ACC112 (cell line): ENCODE measurements around the gene SLC6A19.
"Not testable (repeated sequence)": the region's sequence is repeated elsewhere in the genome, so short reads cannot be mapped to it uniquely, and the experiment has no call there.

Experiments
- H2AFZ ChIP-seq: fragments of 200-600 bp; sonication (generic); one replicate; pipeline ENCODE4 v1.6.0; 2017; ENCODE audit warnings: antibody characterized with exemption, low read length; ENCODE audit not compliant: unreplicated experiment
- H3K27ac ChIP-seq: fragments of 200-600 bp; sonication (generic); 2 replicates; pipeline ENCODE4 v1.5.1; 2014; ENCODE audit warnings: low read depth, mild to moderate bottlenecking, antibody characterized with exemption, low read length, moderate library complexity
- H3K27me3 ChIP-seq: fragments of 200-600 bp; sonication (generic); 2 replicates; pipeline ENCODE4 v1.6.1; 2014; ENCODE audit warnings: mild to moderate bottlenecking, antibody characterized with exemption, low read length, moderate library complexity, mixed read lengths; ENCODE audit not compliant: insufficient read depth
- H3K36me3 ChIP-seq: fragments of 200-600 bp; sonication (generic); 2 replicates; pipeline ENCODE4 v1.6.1; 2016; ENCODE audit warnings: mild to moderate bottlenecking, antibody characterized with exemption, low read length, moderate library complexity, mixed read lengths; ENCODE audit not compliant: insufficient read depth
- H3K4me1 ChIP-seq: fragments of 200-600 bp; sonication (generic); one replicate; pipeline ENCODE4 v1.6.1; 2016; ENCODE audit warnings: low read length, mixed read lengths; ENCODE audit not compliant: insufficient read depth, unreplicated experiment, control insufficient read depth
- H3K4me3 ChIP-seq: fragments of 200-600 bp; sonication (generic); 2 replicates; pipeline ENCODE4 v1.5.1; 2014; ENCODE audit warnings: mild to moderate bottlenecking, low read depth, low read length
- H3K79me2 ChIP-seq: fragments of 200-600 bp; sonication (generic); one replicate; pipeline ENCODE4 v1.6.0; 2016; ENCODE audit warnings: low read length; ENCODE audit not compliant: control insufficient read depth, unreplicated experiment, insufficient read depth

SLC6A19 gene

DNA sequence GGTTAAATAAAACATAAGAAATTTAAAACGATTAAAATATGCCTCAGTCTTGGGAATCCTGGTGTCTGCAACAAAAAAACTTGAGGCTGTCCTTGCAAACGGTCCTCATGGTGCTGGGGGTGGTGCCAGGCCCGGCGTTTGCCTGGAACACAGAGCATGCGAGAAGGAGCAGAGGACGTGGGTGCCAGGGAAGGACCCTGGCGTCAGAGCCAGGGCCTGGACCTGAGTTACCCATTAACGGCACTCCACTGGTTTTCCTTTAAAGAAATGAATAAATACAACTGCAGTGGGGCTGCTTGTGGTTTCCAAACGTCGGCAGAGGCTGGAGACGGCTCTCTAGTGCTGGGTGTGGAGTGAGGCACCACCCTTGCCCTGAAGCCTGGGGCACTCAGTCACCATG lies 23.7 kb downstream of the SLC6A19 start, which contains the start of gene SLC6A18:
TSS of gene SLC6A18 (plus strand) at position 301 of the 400 bp plus-strand sequence. CDS start at position 398, 97 bp downstream.
- Histone ChIP-seq H3K36me3 (no peaks in the 10 kb centered on the region), H3K4me3 (no peak within 1 kb of the TSS), H3K79me2 (no peaks in the 10 kb centered on the region), H3K27me3 (peaks cover 26% of the 10 kb centered on the region; the same call in 1 of the 2 replicates), H3K27ac (no peak within 1 kb of the TSS), H3K4me1 (no peaks in the 10 kb centered on the region), H2AFZ (no peak within 1 kb of the TSS)

GRCh38 chr5:1226231-1226630 lies 24.8 kb downstream of the SLC6A19 start:
- H3K36me3 ChIP-seq: no peaks in the 10 kb centered on the region
- no peaks in the 10 kb centered on the region for H3K4me1 ChIP-seq
- no peak overlapping the region for H2AFZ ChIP-seq
- H3K27ac ChIP-seq: no peak overlapping the region
- no peaks in the 10 kb centered on the region for H3K79me2 ChIP-seq
- H3K27me3 ChIP-seq: peaks cover 26% of the 10 kb centered on the region; the same call in 1 of the 2 replicates
- H3K4me3 ChIP-seq: no peak overlapping the region

- Histone ChIP-seq H3K79me2 (no peaks in the 10 kb centered on the region), H3K27me3 (peaks cover 26% of the 10 kb centered on the region; the same call in 1 of the 2 replicates), H3K27ac (no peak overlapping the region), H3K4me1 (no peaks in the 10 kb centered on the region), H2AFZ (no peak overlapping the region), H3K36me3 (no peaks in the 10 kb centered on the region), H3K4me3 (no peak overlapping the region)
These were observed 25.6 kb downstream of the SLC6A19 start for GRCh38 chr5:1226839-1227581.

DNA sequence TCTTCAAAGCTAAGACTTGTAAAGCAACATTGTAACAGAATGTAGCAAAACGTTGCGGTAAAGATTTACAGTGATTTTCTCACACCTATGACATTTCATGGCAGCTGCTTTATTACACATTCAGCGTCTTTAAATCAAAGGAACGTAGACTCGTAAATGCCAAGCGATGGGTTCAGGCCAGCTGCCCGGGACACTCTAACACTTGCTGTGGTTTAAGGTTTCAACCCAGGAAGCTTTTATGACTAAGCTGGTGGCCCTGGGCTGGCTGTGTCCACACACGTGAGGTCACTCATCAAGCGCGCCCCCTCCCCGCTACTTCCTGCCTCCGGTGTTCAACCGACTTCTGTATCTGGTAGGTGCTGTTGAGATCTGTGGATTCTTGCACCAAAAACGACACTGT lies 26.3 kb downstream of the SLC6A19 start:
- no peak overlapping the region for H3K4me3 ChIP-seq
- H3K36me3 ChIP-seq: no peaks in the 10 kb centered on the region
- no peak overlapping the region for H2AFZ ChIP-seq
- H3K27ac ChIP-seq: no peak overlapping the region
- H3K27me3 ChIP-seq: peaks cover 26% of the 10 kb centered on the region; the same call in 1 of the 2 replicates
- H3K79me2 ChIP-seq: no peaks in the 10 kb centered on the region
- H3K4me1 ChIP-seq: no peaks in the 10 kb centered on the region

DNA sequence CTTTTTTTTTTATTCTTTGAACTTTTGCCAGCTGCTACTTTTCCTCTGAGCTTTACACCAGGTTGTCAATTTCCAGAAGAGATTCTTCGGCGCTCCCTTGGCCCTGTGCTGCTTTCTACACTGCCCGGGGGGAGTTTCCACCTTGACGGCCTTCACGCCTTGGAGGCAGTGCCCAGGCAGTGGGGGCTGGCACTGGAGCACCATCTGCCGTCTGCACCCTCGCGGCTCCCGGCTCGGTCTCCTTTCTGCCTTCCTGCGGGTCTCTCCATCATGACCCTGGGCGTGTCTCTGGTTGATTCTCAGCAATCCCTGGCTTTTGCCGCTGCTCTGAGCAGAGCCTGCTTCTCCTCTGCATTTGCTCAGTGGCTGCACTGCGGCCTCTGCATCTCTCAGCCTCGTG lies 26.7 kb downstream of the SLC6A19 start:
- no peak overlapping the region for H3K4me3 ChIP-seq
- H3K79me2 ChIP-seq: no peaks in the 10 kb centered on the region
- no peaks in the 10 kb centered on the region for H3K4me1 ChIP-seq
- H3K27ac ChIP-seq: no peak overlapping the region
- H3K36me3 ChIP-seq: no peaks in the 10 kb centered on the region
- peaks cover 26% of the 10 kb centered on the region; the same call in 1 of the 2 replicates for H3K27me3 ChIP-seq
- H2AFZ ChIP-seq: no peak overlapping the region

GRCh38 chr5:1229023-1229422 lies 27.6 kb downstream of the SLC6A19 start:
- H3K4me1 ChIP-seq, H3K36me3 ChIP-seq, H2AFZ ChIP-seq, H3K27ac ChIP-seq, H3K4me3 ChIP-seq, H3K79me2 ChIP-seq: not testable (repeated sequence)
- H3K27me3 ChIP-seq: peaks cover 26% of the 10 kb centered on the region; the same call in 1 of the 2 replicates

- H2AFZ ChIP-seq: no peak overlapping the region
- no peak overlapping the region for H3K4me3 ChIP-seq
- no peaks in the 10 kb centered on the region for H3K79me2 ChIP-seq
- no peak overlapping the region for H3K27ac ChIP-seq
- no peaks in the 10 kb centered on the region for H3K4me1 ChIP-seq
- H3K27me3 ChIP-seq: peaks cover 24% of the 10 kb centered on the region; the same call in 1 of the 2 replicates
- H3K36me3 ChIP-seq: no peaks in the 10 kb centered on the region
These were observed 28.4 kb downstream of the SLC6A19 start for GRCh38 chr5:1229822-1230221.

DNA sequence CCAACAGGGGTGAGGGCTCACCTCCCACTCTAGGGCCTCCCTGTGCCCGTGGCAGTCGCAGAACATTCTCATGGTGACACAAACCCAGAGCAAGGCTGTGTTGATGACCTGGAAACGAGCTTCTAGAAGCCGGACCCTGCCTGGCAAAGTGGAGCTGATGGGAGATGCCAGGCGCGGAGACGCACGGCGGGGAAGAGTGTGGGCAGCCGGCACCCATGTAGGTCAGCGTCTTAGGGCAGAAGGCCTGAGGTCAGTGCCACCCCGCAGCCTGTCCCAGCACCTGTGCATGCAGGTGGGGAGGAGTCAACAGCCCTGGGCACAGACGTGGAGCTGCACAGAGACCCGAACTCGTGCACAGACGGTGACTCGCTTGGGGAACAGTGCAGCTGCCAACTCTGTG lies 29.2 kb downstream of the SLC6A19 start:
- Histone ChIP-seq H3K27me3 (peaks cover 19% of the 10 kb centered on the region; the same call in 1 of the 2 replicates), H3K4me1 (no peaks in the 10 kb centered on the region), H3K27ac (no peak overlapping the region), H3K79me2 (no peaks in the 10 kb centered on the region), H3K36me3 (no peaks in the 10 kb centered on the region), H2AFZ (no peak overlapping the region), H3K4me3 (no peak overlapping the region)

GRCh38 chr5:1231354-1231905 lies 30.0 kb downstream of the SLC6A19 start:
- no peak overlapping the region for H2AFZ ChIP-seq
- H3K79me2 ChIP-seq: no peaks in the 10 kb centered on the region
- H3K36me3 ChIP-seq: no peaks in the 10 kb centered on the region
- H3K27me3 ChIP-seq: peaks cover 23% of the 10 kb centered on the region; the same call in 1 of the 2 replicates
- no peaks in the 10 kb centered on the region for H3K4me1 ChIP-seq
- no peak overlapping the region for H3K27ac ChIP-seq
- no peak overlapping the region for H3K4me3 ChIP-seq

DNA sequence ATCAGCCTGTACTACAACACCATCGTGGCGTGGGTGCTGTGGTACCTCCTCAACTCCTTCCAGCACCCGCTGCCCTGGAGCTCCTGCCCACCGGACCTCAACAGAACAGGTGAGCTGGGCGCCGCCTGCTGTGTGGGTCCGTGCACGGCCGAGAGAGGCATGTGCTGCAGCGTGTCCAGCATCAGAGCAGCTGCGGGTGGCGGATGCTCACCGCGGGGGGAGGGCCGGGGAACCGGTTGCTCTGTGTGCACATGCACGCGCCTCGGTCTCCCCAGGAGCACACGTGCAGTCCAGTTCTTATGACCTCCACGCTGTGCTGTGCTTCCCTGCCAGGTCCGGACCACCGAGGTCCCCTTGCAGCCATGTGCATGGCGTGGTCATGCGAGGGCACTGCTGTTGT lies 31.4 kb downstream of the SLC6A19 start:
- H2AFZ ChIP-seq: no peak overlapping the region
- H3K27ac ChIP-seq: no peak overlapping the region
- H3K79me2 ChIP-seq: no peaks in the 10 kb centered on the region
- no peak overlapping the region for H3K4me3 ChIP-seq
- H3K36me3 ChIP-seq: no peaks in the 10 kb centered on the region
- H3K27me3 ChIP-seq: peaks cover 16% of the 10 kb centered on the region; the same call in 1 of the 2 replicates
- no peaks in the 10 kb centered on the region for H3K4me1 ChIP-seq

- Histone ChIP-seq H3K4me3 (no peak overlapping the region), H3K4me1 (no peaks in the 10 kb centered on the region), H2AFZ (no peak overlapping the region), H3K27ac (no peak overlapping the region), H3K36me3 (no peaks in the 10 kb centered on the region), H3K79me2 (no peaks in the 10 kb centered on the region), H3K27me3 (0 out of 2 replicates have a peak, but pooled peaks cover 7% of the 10 kb centered on the region)
These were observed 34.0 kb downstream of the SLC6A19 start for GRCh38 chr5:1235379-1235778.
